Tibial nerve (tissue), 4 donors: ENCODE results near the gene SNX10. TPM values are rescaled to one million over a fixed set of nuclear protein-coding genes. Genes with fewer than 3 reads are reported as not detected.

ENCODE experiments used
- DNase-seq, 2 donors: peaks; one replicate each; pipeline ENCODE4 v3.0.0-alpha.2; 2019; ENCODE audit warnings: low spot score in 2 of 2
- H3K27ac ChIP-seq, 4 donors: fragments of 200-600 bp; sonication (generic) in 3 of 4; one replicate each; pipeline ENCODE4 v1.5.1; 2017 to 2019; ENCODE audit warnings: mild to moderate bottlenecking in 1 of 4
- H3K27me3 ChIP-seq, 2 donors: fragments of 200-600 bp; sonication (generic) in 1 of 2; one replicate each; pipeline versions ENCODE4 v1.5.1 to v1.6.0; 2017 to 2019
- H3K36me3 ChIP-seq, 3 donors: fragments of 200-600 bp; sonication (generic); one replicate each; pipeline ENCODE4 v1.5.1; 2018 to 2019
- H3K4me1 ChIP-seq, 4 donors: fragments of 200-600 bp; sonication (generic) in 3 of 4; one replicate each; pipeline ENCODE4 v1.5.1; 2017 to 2019
- H3K4me3 ChIP-seq, 4 donors: fragments of 200-600 bp; sonication (generic) in 3 of 4; one replicate each; pipeline ENCODE4 v1.5.1; 2017 to 2019; ENCODE audit warnings: mild to moderate bottlenecking in 1 of 4, moderate library complexity in 1 of 4
- H3K9me3 ChIP-seq, 4 donors: fragments of 200-600 bp; sonication (generic) in 3 of 4; one replicate each; pipeline ENCODE4 v1.5.1; 2017 to 2019
- EP300 ChIP-seq, 2 donors: sonication (generic); formaldehyde crosslinking; IDR thresholded peaks; one replicate each; pipeline ENCODE4 v1.6.1; 2017; ENCODE audit warnings: antibody characterized with exemption in 2 of 2, mild to moderate bottlenecking in 1 of 2
- POLR2A ChIP-seq, 2 donors: fragments of 450-650 bp; IDR thresholded peaks; one replicate each; pipeline ENCODE4 v1.6.1; 2017; ENCODE audit warnings: antibody characterized with exemption in 2 of 2, mild to moderate bottlenecking in 2 of 2, moderate library complexity in 2 of 2
- WGBS, 2 donors: methylation state at CpG; one replicate each; pipeline ENCODE4 v1.1.5; 2018; 5-methylcytosine and 5-hydroxymethylcytosine counted together
- total RNA-seq, 4 donors: library from RNA; depleted of rRNA; stranded (reverse); fragments of >200 nt; gene quantifications; one replicate each; pipeline ENCODE4 v1.1.0, GENCODE V29; 2016
- TF ChIP-seq, protein P1 (sequence below), 5 experiments: fragments of 200-600 bp in 3 of 5; fragments of 450-650 bp in 2 of 5; sonication (generic) in 3 of 5; IDR thresholded peaks; one replicate each; pipeline ENCODE4 v1.5.1; 2016 to 2019; ENCODE audit warnings: antibody characterized with exemption in 5 of 5, mild to moderate bottlenecking in 3 of 5, moderate library complexity in 2 of 5

Gene SNX10
- total RNA-seq, 4 donors from 2014 or later: 1.7 to 15.9 (median 2.5) TPM

GRCh38 chr7:26420422-26421019 is 128.9 kb downstream of the SNX10 start:
- H3K9me3 ChIP-seq: no peaks in the 10 kb centered on the region
- no peaks in the 10 kb centered on the region for H3K36me3 ChIP-seq
- no peaks in the 10 kb centered on the region for H3K4me1 ChIP-seq
- peaks cover 0 to 3% of the 10 kb centered on the region in 2 donors for H3K27me3 ChIP-seq
- no peak for DNase-seq
- no peak overlapping the region for H3K4me3 ChIP-seq
- TF ChIP-seq POLR2A (IDR thresholded peaks at IDR 0.05) (no peak), EP300 (IDR thresholded peaks at IDR 0.05) (no peak)
- TF ChIP-seq, protein P1, sequence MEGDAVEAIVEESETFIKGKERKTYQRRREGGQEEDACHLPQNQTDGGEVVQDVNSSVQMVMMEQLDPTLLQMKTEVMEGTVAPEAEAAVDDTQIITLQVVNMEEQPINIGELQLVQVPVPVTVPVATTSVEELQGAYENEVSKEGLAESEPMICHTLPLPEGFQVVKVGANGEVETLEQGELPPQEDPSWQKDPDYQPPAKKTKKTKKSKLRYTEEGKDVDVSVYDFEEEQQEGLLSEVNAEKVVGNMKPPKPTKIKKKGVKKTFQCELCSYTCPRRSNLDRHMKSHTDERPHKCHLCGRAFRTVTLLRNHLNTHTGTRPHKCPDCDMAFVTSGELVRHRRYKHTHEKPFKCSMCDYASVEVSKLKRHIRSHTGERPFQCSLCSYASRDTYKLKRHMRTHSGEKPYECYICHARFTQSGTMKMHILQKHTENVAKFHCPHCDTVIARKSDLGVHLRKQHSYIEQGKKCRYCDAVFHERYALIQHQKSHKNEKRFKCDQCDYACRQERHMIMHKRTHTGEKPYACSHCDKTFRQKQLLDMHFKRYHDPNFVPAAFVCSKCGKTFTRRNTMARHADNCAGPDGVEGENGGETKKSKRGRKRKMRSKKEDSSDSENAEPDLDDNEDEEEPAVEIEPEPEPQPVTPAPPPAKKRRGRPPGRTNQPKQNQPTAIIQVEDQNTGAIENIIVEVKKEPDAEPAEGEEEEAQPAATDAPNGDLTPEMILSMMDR (IDR thresholded peaks at IDR 0.05): no peak
- WGBS, 2 donors: 54 to 72% methylated on average over 5 of the region's 5 CpGs
- no peak overlapping the region for H3K27ac ChIP-seq

DNA sequence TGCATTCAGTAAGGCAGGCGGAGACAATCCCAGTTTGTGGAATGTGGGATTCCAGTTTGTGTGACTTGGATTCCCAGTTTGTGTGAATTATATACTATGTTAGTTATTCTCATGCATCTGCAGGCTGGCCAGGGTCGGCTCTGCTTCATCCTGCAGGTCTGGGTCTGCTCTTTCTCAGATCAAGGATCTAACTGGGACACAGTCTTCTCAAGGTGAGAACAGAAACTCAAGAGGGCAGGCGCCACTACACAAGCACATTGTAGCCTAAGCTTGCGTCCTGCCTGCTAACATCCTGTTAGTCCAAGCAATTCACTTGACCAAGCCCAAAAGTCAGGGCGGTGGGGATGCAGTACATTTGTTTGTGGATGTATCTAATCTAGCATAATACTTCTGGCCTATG is 131.1 kb downstream of the SNX10 start:
- no peaks in the 10 kb centered on the region for H3K36me3 ChIP-seq
- no peak for TF ChIP-seq EP300 (IDR thresholded peaks at IDR 0.05)
- TF ChIP-seq POLR2A (IDR thresholded peaks at IDR 0.05): no peak
- TF ChIP-seq, protein P1 (IDR thresholded peaks at IDR 0.05): no peak
- 82 to 83% methylated on average over 5 of the region's 5 CpGs for WGBS, 2 donors
- no peaks in the 10 kb centered on the region for H3K9me3 ChIP-seq
- no peak for DNase-seq
- H3K4me3 ChIP-seq: no peak overlapping the region
- peaks cover 0 to 3% of the 10 kb centered on the region in 2 donors for H3K27me3 ChIP-seq
- no peaks in the 10 kb centered on the region for H3K4me1 ChIP-seq
- H3K27ac ChIP-seq: no peak overlapping the region

GRCh38 chr7:26423436-26423835 is 131.8 kb downstream of the SNX10 start:
- WGBS, 2 donors: 96 to 100% methylated on average over 1 of the region's 1 CpG
- Histone ChIP-seq H3K27me3 (no peaks in the 10 kb centered on the region), H3K36me3 (no peaks in the 10 kb centered on the region), H3K4me3 (no peak overlapping the region), H3K27ac (no peak overlapping the region), H3K9me3 (no peaks in the 10 kb centered on the region), H3K4me1 (no peaks in the 10 kb centered on the region)
- no peak for DNase-seq
- TF ChIP-seq POLR2A (IDR thresholded peaks at IDR 0.05) (no peak), EP300 (IDR thresholded peaks at IDR 0.05) (no peak)
- TF ChIP-seq, protein P1 (IDR thresholded peaks at IDR 0.05): no peak

Other genes with a start within 250 kb of the SNX10 start
- gene NFE2L3, start 139.7 kb upstream of the SNX10 start, total RNA-seq: 1 to 10 TPM; 2.7 to 6.5 (median 5.1) TPM
- 100 to 1,000 TPM; 184 to 306 (median 234) TPM for gene HNRNPA2B1, start 91.1 kb upstream of the SNX10 start, total RNA-seq
- gene CBX3, start 90.1 kb upstream of the SNX10 start, total RNA-seq: 100 to 1,000 TPM in 1 of 4 donors, 10 to 100 TPM in 3; 61.7 to 109 (median 77.7) TPM